Measurements from ENCODE around the gene NIP7. TPM values are rescaled to one million over a fixed set of nuclear protein-coding genes. Genes with fewer than 3 reads are reported as not detected.
A peak's percentile ranks its signal among the peaks of the same experiment; 100 is the strongest.

NIP7 gene
- total RNA-seq, 2 donors from 2014 or later, result 11.0 to 33.4 TPM

GRCh38 chr16:69327585-69328310 is 11.8 kb upstream of the NIP7 start:
- Histone ChIP-seq H3K36me3 (peaks cover 33% of the 10 kb centered on the region), H3K4me3 (no peak overlapping the region)
- no peak for TF ChIP-seq CTCF (IDR thresholded peaks at IDR 0.05)

GRCh38 chr16:69328854-69329316 is 10.7 kb upstream of the NIP7 start:
- TF ChIP-seq CTCF (IDR thresholded peaks at IDR 0.05), result no peak
- Histone ChIP-seq H3K36me3 (peaks cover 25% of the 10 kb centered on the region), H3K9me3 (no peaks in the 10 kb centered on the region), H3K4me3 (peak overlapping the region; percentile 94), H3K27ac (no peak overlapping the region), H3K4me1 (ENCODE audit: control insufficient read depth in 1 of 2, low read depth in 2 of 2) (peaks cover 8 to 44% of the 10 kb centered on the region in 2 donors), H3K27me3 (replicated peaks; ENCODE audit: insufficient read depth) (no peaks in the 10 kb centered on the region)
- ATAC-seq (ENCODE audit: insufficient number of reproducible peaks, low FRiP score, low read depth) (no peak), DNase-seq (ENCODE audit: low spot score) (no peak)

More at GRCh38 chr16:69327585-69328310, 11.8 kb upstream of the NIP7 start:
- Histone ChIP-seq H3K27me3 (replicated peaks; ENCODE audit: insufficient read depth) (no peaks in the 10 kb centered on the region), H3K9me3 (no peaks in the 10 kb centered on the region), H3K27ac (no peak overlapping the region), H3K4me1 (ENCODE audit: control insufficient read depth in 1 of 2, low read depth in 2 of 2) (peaks cover 8 to 44% of the 10 kb centered on the region in 2 donors)
- DNase-seq (ENCODE audit: low spot score) (no peak), ATAC-seq (ENCODE audit: insufficient number of reproducible peaks, low FRiP score, low read depth) (no peak)

GRCh38 chr16:69329369-69330285 is 9.9 kb upstream of the NIP7 start:
- ATAC-seq (ENCODE audit: insufficient number of reproducible peaks, low FRiP score, low read depth) (no peak), DNase-seq (ENCODE audit: low spot score) (no peak)
- TF ChIP-seq CTCF (IDR thresholded peaks at IDR 0.05), result no peak
- Histone ChIP-seq H3K27me3 (replicated peaks; ENCODE audit: insufficient read depth) (no peaks in the 10 kb centered on the region), H3K36me3 (peaks cover 25% of the 10 kb centered on the region), H3K4me1 (ENCODE audit: control insufficient read depth in 1 of 2, low read depth in 2 of 2) (peaks cover 8 to 39% of the 10 kb centered on the region in 2 donors), H3K9me3 (no peaks in the 10 kb centered on the region), H3K27ac (peak overlapping the region; percentile 22 to 96), H3K4me3 (peak overlapping the region; percentile 94)

GRCh38 chr16:69330286-69331109 is 9.1 kb upstream of the NIP7 start, which contains the start of gene PDF:
TSS of gene PDF (minus strand) at chr16:69330588. CDS start at chr16:69330570, 18 bp downstream.
- Histone ChIP-seq H3K9me3 (no peaks in the 10 kb centered on the region), H3K27me3 (replicated peaks; ENCODE audit: insufficient read depth) (no peaks in the 10 kb centered on the region), H3K4me3 (peak within 1 kb of the TSS; percentile 94), H3K27ac (peak within 1 kb of the TSS; percentile 74 to 96), H3K4me1 (ENCODE audit: control insufficient read depth in 1 of 2, low read depth in 2 of 2) (peaks cover 8 to 39% of the 10 kb centered on the region in 2 donors), H3K36me3 (peaks cover 27% of the 10 kb centered on the region)
- peak; percentile 87 for ATAC-seq (ENCODE audit: insufficient number of reproducible peaks, low FRiP score, low read depth)
- peak; percentile 78 for DNase-seq (ENCODE audit: low spot score)
- no peak for TF ChIP-seq CTCF (IDR thresholded peaks at IDR 0.05)
